Activated CD4-positive, alpha-beta T cell treated with anti-CD3 and anti-CD28 coated beads, Interleukin-10, Interleukin-2, amounts not matched to agents 100 ng/mL and 50 ng/mL, durations not matched to agents 16 hours and 8 hours (primary cell): Measurements from ENCODE around the gene PLXNA4.

Experiments
- DNase-seq: peaks from one replicate; pipeline ENCODE4 v3.0.0-alpha.2; 2020

The PLXNA4 gene

DNA sequence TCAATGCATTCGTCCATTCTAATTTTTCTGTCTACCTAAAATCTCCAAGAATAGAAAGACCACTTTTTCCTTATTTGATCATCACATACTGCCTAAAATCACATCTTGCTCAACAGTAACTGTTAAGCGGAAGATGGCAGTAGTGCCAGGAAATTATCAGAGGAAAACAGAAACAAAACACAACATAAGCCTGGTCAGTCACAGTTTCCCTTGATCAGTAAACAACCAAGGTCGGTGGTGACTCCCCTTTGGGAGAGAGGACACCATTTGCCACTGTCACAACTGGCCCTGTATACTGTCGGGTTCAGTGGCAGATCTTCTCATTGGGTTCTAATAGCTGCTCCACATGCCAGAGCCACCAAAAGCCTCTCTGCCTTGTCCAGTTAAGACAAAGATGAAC, 106.6 kb downstream of the PLXNA4 start:
- DNase-seq = no peak

DNA sequence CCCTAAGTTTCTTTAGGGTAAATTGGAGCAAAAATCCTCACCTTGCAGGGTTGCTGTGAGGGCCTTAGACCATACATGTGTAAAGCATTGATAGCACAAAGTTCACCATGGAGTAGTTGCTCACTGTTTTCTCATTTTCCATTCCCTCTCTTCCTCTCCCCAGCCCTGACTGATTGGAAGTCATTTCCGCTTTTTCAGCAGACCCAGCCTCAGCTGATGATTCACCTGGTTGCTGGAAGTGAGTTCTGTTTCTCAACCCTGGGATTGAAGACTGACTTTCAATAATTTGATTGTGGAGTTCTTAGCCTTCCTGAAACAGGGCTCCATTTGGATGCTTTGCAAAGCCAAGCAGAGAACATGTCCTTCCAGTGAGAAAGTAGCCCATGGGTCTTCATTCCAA, 107.0 kb downstream of the PLXNA4 start:
- DNase-seq = no peak

DNA sequence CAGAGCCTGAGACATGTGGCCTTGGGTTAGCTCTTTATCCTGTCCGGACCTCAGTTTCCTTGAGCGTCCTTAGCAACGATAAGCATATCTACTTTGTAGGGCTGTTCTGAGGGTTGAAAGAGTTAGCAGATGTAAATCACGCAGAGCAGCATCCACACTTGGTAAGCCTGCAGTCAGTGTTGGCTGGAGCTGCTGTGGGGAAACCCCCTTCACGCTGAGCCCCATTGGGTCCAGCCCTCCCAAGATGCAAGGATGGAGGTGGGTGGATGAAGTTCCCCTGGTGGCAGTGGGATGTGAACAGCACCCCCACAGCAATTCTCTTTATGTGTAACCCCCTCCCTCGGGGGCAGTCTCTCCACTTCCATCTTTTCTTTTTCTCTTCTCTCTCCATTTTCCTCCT, 109.9 kb downstream of the PLXNA4 start:
- DNase-seq = no peak

DNA sequence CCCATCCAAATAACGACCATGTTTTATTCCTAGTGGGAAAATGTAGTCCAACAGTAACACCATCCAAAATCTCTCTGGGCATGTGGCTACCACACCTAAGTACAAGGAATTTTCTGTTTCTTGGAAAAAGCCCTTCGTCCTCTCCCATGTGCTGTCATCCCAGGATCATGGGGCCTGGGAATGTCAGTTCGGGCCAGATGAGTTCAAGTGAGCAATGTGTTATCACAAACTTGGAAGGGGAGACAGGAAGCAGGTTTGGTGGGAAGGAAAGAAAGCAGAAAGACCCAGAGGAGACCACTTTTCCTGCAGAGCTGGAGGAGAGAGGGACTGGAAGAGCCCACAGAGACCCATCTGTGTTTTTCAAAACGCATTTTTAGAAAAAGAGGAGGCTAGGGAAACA, 110.8 kb downstream of the PLXNA4 start:
- no peak for DNase-seq

DNA sequence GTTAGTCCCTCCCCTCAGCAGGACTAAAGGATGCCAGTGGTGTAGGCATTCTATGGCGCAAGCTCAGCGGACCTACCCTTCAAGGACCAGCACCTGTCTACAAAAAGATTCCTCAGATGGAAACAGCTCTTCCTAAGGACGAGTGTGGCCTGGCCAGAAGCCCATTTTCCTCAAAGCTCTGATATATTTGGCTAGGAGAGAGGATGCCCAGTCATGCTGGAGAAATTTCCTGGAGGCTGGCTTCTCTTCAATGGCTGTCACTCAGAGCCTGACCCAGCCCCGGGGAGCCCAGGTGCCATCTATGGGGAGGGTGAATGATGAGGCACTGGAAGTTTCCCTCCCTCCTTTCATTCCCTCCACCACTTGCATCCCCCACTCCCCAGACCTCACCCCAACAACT, 111.5 kb downstream of the PLXNA4 start:
- no peak for DNase-seq

DNA sequence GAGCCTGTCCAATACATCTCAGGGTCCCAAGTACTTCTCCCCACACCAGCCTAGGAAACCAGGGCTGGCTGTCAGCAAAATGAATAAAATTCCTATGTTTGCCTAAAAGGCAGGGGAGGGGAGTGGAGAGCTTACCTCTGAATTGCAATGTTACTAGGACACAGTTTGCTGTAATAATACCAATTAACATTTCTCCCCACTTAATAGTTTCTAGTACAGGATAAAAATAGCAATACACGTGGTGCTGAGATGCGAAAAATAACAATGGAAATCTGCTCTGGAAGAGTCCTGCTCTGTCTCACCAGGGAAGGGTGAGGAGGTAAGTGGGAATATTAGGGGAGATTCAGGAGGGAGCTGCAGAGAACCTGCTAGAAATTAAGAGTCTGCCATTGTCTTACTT, 112.3 kb downstream of the PLXNA4 start:
- no peak for DNase-seq

DNA sequence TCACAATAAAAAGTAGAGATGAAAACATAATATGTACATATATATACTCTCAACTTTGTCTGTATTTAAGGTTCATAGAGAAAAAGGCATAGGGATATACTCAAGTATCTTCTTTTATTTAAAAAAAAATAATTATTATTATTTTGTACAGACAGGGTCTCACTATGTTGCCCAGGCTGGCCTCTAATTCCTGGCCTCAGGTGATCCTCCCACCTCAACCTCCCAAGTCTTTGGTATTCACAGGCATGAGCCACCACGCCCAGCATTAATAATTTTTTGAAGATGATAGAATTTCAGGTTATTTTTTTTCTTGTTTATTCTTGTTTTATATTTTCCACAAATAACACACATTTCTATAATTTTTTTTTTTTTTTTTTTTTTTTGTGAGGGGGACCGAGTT, 113.8 kb downstream of the PLXNA4 start:
- DNase-seq = no peak

DNA sequence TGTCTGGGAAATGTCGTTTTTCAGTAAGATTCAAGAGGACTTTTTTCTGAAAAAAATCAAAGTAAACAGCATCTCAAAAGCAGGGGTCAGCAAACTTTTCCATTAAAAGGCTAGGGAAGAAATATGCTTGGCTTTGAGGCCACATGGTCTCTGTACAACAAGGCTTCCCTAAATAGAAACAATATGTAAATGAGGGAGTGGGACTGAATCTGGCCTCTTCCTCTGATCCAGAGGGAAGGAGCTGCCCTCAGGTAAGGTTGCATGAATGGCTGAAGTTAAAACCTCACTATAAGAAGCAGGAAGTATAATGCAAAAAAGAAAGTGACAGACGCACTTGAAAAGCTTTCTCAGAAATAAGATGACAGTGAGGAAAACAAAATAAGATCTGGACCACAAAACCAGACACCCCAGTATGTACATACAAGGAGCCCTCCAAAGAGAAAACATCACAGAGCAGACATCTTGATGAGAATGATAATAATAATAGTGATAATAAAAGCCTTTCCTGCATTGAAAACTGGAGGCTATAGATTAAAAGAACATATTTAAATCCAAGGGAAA, 115.2 kb downstream of the PLXNA4 start:
- peak; percentile 28 for DNase-seq

DNA sequence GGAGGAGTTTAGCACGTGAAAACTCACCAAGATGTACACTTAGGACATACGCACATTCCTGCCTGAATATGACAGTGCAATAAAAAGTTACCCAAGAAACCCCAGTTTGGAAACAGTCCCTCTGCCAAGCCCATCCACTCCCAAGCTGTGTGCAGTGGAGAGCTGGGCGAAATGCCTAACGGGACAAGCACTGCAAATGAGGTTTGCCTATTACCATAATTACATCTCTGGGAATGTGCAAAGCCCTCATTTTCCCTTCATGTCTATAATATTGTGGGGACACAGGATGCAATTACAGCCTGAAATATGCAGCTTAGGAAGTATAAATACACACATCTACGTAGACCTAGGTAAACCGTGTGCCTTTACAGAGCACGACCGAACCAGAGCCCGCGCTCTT, 117.5 kb downstream of the PLXNA4 start:
- DNase-seq = no peak

DNA sequence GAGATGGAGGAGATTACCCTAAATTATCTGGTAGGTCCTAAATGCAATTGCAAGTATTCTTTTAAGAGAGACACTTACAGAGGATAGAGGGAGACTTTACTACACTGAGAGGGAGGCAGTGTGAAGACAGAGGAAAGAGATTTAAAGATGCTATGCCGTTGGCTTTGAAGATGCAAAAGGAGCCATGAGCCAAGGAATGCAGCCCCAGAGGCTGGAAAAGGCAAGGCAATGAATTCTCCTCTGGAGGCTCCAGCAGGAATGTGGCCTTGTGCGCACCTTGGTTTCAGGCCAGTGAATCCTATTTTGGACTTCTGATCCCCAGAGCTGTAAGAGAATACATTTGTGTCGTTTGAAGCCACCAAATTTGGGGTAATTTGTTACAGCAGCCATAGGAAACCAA, 118.6 kb downstream of the PLXNA4 start:
- DNase-seq = no peak

DNA sequence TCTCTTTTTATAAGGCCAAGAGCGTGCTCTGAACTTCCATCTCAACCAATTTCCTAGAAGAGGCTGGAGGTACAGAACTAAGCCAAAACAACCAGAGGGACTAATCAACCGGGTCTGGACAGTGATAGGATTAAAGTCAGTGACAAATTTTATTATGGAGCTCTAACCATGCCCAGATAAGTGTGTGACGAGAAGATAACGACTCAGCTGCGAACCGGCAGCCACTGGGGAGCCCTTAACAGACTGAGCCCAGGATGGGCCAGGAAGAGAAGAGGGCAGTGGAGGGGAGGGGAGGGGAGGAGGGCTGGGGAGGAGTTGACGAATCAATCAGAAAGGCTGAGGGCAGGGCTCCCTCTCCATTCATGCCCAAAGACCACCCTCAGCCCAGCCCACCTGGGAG, 119.9 kb downstream of the PLXNA4 start:
- no peak for DNase-seq

DNA sequence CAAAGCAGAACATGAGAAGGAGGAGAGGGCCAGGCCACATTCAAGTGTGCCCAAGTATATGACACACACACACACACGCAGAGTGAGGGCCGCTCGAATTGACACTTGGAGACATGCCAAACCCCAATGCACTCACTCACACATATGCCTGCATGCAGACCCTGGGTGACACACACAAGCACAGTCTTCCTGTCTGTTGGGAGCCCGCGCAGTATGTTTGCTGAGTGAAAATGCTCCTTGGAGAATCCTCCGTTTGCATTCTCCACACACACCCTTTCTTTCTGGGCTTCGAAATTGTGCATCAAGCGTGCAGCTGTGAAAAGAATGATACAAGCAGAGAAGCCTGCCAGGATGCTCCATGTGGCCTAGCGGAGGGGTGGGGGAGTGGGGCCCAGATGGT, 120.9 kb downstream of the PLXNA4 start:
- DNase-seq = no peak

DNA sequence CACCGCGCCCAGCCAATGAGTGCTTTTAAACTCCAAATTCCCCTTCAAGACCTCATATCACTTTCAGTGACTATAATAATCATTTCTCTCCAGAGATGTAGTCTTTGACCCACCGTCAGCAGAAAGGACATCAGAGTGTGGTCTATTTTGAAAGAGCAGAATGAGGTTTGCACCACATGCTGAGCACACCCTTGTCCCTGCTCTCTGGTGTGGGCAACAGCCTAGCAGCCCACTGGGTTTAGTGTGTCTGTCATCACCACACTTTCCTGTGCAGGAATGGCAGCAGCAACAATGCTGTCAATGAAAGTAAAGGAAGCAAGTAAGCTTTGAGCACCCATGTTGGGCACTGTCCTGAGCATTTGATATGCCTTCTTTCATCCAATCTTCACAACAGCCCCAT, 122.4 kb downstream of the PLXNA4 start:
- no peak for DNase-seq

DNA sequence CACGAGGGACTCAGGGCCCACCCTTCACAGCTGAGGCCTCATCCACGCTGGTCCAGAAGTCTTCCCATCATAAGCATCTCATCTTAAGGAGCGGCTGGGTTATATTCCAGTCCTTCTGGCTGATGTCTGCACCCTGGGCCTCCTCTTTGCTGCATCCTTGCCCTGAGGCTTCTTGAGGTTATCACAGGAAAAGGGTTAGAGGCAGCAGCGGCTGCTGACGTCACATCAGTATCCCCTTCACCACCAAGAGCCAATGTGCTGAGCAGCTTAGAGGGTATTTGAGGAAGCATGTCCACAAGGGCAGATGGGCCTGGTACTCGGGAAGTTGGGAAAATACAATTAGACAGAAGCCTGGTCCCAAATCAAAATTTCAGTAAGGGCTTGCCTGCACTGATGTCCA, 125.1 kb downstream of the PLXNA4 start:
- DNase-seq = peak; percentile 13

DNA sequence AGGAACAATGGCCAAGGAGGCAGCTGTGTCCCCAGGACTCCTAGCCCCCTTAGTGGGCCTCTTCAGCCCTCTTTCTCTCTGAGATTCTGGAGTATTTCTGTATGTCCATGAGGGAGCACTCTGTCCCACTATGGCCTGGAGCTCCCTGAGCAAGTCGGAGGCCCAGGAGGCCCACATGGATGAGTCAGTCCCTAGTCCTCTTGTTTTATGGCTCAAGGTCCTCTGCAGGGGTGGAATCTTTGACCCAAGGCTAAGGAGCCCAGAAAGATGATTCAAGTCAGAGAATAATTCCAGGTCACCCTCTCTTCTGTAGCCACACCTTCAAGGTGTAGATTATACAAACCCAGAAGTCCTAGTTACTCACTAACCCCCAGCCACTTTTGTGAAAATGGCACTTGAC, 125.6 kb downstream of the PLXNA4 start:
- DNase-seq = no peak

DNA sequence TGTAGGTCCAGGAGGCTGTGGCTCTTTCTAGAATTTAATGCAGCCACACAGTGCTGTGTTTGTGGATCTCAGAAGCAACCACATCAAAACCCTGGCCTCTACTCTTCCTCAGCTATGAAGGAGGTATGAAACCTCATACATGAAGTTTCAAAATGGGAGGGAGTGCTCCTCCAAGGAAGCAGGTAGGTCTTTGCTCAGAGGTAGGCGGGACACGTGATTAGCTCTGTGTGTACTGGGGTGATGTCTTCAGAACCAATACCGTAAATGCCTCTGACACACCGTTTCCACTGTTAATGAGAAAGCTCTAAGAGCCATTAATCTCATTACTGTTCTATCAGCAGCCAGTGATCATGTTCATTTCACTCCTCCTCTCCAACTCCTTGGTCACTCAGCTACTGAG, 126.1 kb downstream of the PLXNA4 start:
- DNase-seq = no peak

DNA sequence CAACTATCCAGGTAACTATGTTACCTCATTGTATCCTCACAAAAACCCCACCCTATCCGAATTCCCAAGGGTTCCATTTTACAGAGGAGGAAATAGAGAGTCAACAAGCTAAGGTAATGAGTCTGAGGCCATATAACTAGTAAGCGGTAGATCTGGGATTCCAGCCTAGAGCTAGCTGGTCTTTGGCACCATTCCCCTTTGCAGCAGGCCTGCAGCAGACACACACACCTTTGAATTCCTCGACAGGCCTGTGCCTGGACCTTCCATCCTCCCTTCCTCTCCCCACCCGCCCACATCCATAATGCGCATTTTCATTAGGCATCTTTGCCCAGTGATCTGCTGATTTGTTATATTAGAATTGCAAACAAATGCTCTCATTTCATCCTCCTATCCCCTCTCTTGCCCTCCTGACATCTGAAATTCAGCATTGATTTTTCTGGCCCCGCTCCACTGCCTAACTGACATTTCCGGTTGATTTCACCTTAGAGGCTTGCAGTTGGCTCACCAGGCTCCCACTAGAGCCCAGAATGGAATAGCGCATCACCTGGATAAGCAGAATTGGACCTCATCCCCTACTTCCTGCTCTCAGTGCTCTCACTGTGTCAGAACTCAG, 129.5 kb downstream of the PLXNA4 start:
- DNase-seq = no peak

DNA sequence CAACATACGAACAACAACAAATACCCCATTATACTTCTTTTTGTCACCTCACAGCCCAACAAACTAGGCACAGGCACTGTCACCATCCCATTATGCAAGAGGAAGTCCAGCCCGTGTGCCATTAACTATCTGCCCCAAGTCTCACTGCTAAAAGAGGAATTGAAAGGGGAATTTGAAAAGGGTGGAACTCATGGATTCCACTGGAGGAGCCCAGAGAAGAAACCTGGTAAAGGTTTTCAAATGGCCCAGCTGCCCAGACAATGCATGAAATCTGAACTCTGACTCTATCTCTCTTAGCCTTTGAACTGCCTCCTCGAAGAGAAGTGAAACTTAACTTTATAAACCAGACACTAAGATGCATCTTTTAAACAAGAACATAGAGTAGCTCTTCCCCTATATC, 130.0 kb downstream of the PLXNA4 start:
- DNase-seq = no peak

DNA sequence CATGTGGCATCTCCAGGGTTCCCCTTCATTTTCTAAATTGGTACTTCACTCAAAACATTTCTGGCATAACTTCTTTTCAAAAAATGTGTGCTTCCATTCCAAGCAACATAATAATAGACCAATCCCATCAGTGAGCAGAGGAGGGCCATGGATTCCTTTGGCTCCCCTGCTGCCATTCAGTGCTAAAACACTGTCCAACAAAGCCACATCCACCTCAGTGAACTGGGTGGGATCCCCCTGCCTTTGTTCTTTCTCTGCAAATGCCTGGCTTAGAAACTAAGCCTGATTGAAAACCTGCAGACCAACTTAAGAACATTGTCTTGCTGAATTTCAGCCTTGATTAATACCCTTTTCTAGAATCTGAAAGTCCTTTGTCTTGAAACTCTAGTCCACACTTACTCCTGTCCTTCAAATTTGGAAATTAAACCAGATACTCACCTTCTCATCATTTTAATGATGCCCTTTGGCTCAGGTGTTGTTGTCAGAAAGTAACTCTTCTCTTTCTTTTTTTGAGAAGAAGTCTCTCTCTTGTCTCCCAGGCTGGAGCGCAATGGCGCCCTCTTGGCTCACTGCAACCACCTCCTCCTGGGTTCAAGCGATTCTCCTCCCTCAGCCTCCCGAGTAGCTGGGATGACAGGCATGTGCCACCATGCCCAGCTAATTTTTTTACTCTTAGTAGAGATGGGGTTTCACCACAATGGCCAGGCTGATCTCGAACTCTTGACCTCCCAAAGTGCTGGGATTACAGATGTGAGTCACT, 132.3 kb downstream of the PLXNA4 start:
- no peak for DNase-seq

DNA sequence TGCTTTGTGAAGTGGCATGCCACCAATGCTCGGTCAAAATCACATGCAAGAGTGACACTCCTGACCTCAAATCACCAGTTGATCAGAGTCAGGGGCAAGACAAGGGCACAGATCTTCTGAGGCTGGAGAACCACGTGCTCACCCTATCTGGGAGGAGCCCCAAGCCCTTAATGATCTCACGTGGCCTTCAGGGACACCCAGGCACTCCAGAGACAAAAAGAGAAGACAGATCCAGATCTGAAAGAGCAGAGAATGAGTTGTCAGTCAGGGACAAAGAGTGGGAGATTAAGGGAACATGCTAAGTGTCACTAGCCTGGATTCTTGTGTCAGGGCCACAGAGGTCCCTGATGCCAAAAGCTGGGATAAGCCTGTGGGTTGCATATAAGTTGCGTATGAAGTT, 134.3 kb downstream of the PLXNA4 start:
- DNase-seq = no peak

DNA sequence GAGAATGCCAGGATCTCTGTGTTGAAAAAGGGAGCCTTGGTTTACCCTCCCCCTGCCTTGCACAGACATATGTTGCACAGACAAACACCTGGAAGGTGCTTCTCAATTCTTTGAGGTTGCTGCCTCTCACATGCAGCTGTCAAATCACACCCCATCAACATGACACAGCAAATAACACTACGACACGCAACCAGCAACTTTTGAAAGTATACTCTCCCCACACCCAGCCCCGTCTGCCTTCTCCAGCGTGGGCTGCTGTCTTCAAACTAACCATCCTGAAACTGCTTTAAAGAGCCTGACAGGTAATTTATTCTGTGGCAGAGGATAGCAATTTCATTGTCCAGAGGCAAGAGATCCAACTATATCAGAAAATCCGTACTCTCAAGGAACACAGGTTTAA, 136.1 kb downstream of the PLXNA4 start:
- no peak for DNase-seq

DNA sequence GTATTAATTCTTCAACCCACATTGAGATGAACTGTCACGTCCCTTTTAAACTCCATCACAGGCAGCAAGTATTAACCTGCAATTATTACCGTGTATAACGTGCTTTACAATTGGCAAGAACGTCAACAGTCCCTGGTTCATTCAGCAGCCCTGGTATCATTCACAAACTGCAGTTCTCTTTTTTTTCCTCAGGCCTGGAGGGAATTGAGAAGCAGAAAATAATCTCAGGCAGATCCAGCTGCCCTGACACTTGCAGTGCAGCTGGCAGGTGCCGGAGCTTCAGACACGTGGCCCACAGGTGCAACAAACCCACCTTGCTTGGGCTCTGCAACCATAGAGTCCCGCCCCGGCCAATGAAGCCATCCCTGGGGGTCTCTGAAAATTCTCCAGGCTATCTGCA, 137.3 kb downstream of the PLXNA4 start:
- DNase-seq = no peak

DNA sequence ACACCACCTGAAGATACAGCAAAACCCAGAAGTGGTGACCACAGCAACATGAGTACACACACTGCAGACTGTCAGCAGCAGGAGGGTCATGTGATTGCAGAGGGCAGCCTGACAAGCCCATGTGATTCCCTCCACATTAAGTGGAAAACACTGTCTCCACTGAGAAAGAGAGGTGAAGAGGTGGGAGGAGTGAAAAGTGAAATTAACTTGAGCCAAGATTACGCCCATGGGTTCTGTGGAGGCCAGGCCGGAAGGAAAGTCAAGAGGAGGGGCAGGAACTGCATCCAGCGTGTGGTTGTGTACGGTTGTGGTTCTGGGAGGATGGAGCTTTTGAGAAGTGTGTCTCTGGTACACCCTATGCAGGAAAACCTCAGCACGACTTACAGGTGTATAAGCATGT, 138.5 kb downstream of the PLXNA4 start:
- DNase-seq = peak; percentile 31

DNA sequence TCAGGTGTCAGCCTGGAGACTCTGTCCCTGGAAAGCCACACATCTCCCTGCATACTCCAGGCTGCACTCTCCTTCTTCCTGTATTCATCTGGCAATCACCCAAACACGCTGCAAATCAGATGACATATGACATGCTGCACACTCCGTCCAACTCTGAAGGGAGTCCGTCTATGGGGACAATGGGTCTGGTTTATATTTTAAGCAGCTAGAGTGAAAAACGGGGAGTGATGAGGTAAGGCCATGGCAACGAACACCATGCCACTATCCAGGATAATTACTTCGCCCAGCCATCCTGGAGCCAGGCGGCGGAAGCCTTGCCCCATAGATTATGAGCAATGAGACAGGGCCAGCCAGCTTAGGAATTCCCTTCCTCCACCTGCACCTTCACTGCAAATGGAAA, 140.1 kb downstream of the PLXNA4 start:
- DNase-seq = no peak
